ENCODE measurements around the gene MSN.

MSN gene

DNA sequence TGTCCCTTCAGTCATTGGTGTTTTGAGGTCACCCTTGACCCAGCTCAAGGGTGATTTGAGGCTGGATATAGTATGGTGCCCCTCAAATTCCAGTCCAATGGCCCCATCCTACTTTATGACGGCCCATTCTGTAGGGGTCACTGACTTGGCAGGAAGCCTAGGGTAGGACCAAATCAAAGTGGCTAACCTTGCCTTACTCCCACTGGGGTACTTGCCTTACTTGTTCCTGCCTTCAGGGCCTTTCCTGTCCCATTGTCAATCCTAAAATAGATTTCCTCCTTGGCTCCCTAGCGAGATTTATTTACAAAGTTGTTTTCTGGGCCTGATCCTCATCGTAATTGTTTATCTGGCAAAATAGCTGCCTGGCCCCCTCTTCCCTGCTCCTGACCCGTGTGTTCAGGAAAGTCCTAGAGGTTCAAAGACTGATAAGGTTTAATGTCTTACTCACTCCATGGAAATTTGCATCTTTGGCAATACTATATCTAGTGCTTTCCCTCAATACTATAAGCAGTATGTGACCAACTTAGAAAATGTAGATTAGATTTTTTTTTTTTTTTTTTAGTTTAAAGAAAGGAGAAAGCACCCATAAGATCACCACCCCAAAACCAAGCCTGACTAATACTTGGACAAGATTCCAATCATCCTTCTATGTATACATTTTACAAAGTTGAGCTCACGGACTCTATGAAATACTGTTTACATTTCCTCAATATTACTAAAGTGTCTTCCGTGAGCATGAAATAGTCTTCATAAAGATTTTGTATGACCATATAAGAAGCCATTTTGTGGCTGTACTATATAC is 44.8 kb downstream of the MSN start:
- Histone ChIP-seq H3K4me1 (ENCODE audit: control insufficient read depth, insufficient read depth, low read length, poor library complexity, severe bottlenecking) (peaks cover 6% of the 10 kb centered on the region), H3K4me3 (ENCODE audit: extremely low read depth, insufficient read depth, low read length, poor library complexity, severe bottlenecking) (no peak overlapping the region), H3K36me3 (ENCODE audit: control insufficient read depth, insufficient read depth, low read length) (peaks cover 9% of the 10 kb centered on the region), H3K9me3 (ENCODE audit: control insufficient read depth, low read length) (no peaks in the 10 kb centered on the region), H3K27ac (ENCODE audit: low read depth, low read length, severe bottlenecking) (no peak overlapping the region)
- WGBS, 2 experiments (ENCODE audit: insufficient coverage in 2 of 2): 40 to 80% methylated on average over 1 of the region's 6 CpGs

GRCh38 chrX:65718538-65718937 is 51.1 kb downstream of the MSN start:
- peaks cover 9% of the 10 kb centered on the region for H3K4me1 ChIP-seq (ENCODE audit: control insufficient read depth, insufficient read depth, low read length, poor library complexity, severe bottlenecking)
- no peak overlapping the region for H3K4me3 ChIP-seq (ENCODE audit: extremely low read depth, insufficient read depth, low read length, poor library complexity, severe bottlenecking)
- H3K27ac ChIP-seq (ENCODE audit: low read depth, low read length, severe bottlenecking): no peak overlapping the region
- no CpG with 5 or more reads among the region's 4 CpGs for WGBS, 2 experiments (ENCODE audit: insufficient coverage in 2 of 2)
- peaks cover 59% of the 10 kb centered on the region for H3K36me3 ChIP-seq (ENCODE audit: control insufficient read depth, insufficient read depth, low read length)
- H3K9me3 ChIP-seq (ENCODE audit: control insufficient read depth, low read length): no peaks in the 10 kb centered on the region

- 83% methylated on average over 1 of the region's 2 CpGs; no CpG with 5 or more reads in 1 of the 2 experiments for WGBS, 2 experiments (ENCODE audit: insufficient coverage in 2 of 2)
Measured at GRCh38 chrX:65720381-65720964, 53.0 kb downstream of the MSN start.

GRCh38 chrX:65723706-65724105 is 56.3 kb downstream of the MSN start:
- Histone ChIP-seq H3K4me1 (ENCODE audit: control insufficient read depth, insufficient read depth, low read length, poor library complexity, severe bottlenecking) (peaks cover 13% of the 10 kb centered on the region), H3K9me3 (ENCODE audit: control insufficient read depth, low read length) (no peaks in the 10 kb centered on the region), H3K27ac (ENCODE audit: low read depth, low read length, severe bottlenecking) (peak overlapping the region; percentile 41), H3K4me3 (ENCODE audit: extremely low read depth, insufficient read depth, low read length, poor library complexity, severe bottlenecking) (no peak overlapping the region), H3K36me3 (ENCODE audit: control insufficient read depth, insufficient read depth, low read length) (peaks cover 63% of the 10 kb centered on the region)
- no CpG with 5 or more reads among the region's 2 CpGs for WGBS, 2 experiments (ENCODE audit: insufficient coverage in 2 of 2)

More at GRCh38 chrX:65720381-65720964, 53.0 kb downstream of the MSN start:
- peaks cover 71% of the 10 kb centered on the region for H3K36me3 ChIP-seq (ENCODE audit: control insufficient read depth, insufficient read depth, low read length)
- peaks cover 13% of the 10 kb centered on the region for H3K4me1 ChIP-seq (ENCODE audit: control insufficient read depth, insufficient read depth, low read length, poor library complexity, severe bottlenecking)
- H3K4me3 ChIP-seq (ENCODE audit: extremely low read depth, insufficient read depth, low read length, poor library complexity, severe bottlenecking): no peak overlapping the region
- no peaks in the 10 kb centered on the region for H3K9me3 ChIP-seq (ENCODE audit: control insufficient read depth, low read length)
- H3K27ac ChIP-seq (ENCODE audit: low read depth, low read length, severe bottlenecking): no peak overlapping the region

GRCh38 chrX:65726715-65727114 is 59.3 kb downstream of the MSN start:
- no CpG with 5 or more reads among the region's 1 CpG for WGBS, 2 experiments (ENCODE audit: insufficient coverage in 2 of 2)
- Histone ChIP-seq H3K27ac (ENCODE audit: low read depth, low read length, severe bottlenecking) (no peak overlapping the region), H3K36me3 (ENCODE audit: control insufficient read depth, insufficient read depth, low read length) (peaks cover 65% of the 10 kb centered on the region), H3K4me1 (ENCODE audit: control insufficient read depth, insufficient read depth, low read length, poor library complexity, severe bottlenecking) (peaks cover 13% of the 10 kb centered on the region), H3K4me3 (ENCODE audit: extremely low read depth, insufficient read depth, low read length, poor library complexity, severe bottlenecking) (no peak overlapping the region), H3K9me3 (ENCODE audit: control insufficient read depth, low read length) (no peaks in the 10 kb centered on the region)

GRCh38 chrX:65731684-65732289 is 64.3 kb downstream of the MSN start:
- Histone ChIP-seq H3K27ac (ENCODE audit: low read depth, low read length, severe bottlenecking) (no peak overlapping the region), H3K36me3 (ENCODE audit: control insufficient read depth, insufficient read depth, low read length) (peaks cover 87% of the 10 kb centered on the region), H3K9me3 (ENCODE audit: control insufficient read depth, low read length) (no peaks in the 10 kb centered on the region), H3K4me3 (ENCODE audit: extremely low read depth, insufficient read depth, low read length, poor library complexity, severe bottlenecking) (no peak overlapping the region), H3K4me1 (ENCODE audit: control insufficient read depth, insufficient read depth, low read length, poor library complexity, severe bottlenecking) (no peaks in the 10 kb centered on the region)
- 100% methylated on average over 1 of the region's 1 CpG; no CpG with 5 or more reads in 1 of the 2 experiments for WGBS, 2 experiments (ENCODE audit: insufficient coverage in 2 of 2)

GRCh38 chrX:65740909-65741308 is 73.5 kb downstream of the MSN start:
- H3K9me3 ChIP-seq (ENCODE audit: control insufficient read depth, low read length): no peaks in the 10 kb centered on the region
- H3K36me3 ChIP-seq (ENCODE audit: control insufficient read depth, insufficient read depth, low read length): peaks cover 60% of the 10 kb centered on the region
- H3K4me3 ChIP-seq (ENCODE audit: extremely low read depth, insufficient read depth, low read length, poor library complexity, severe bottlenecking): no peak overlapping the region
- peaks cover 9% of the 10 kb centered on the region for H3K4me1 ChIP-seq (ENCODE audit: control insufficient read depth, insufficient read depth, low read length, poor library complexity, severe bottlenecking)
- no peak overlapping the region for H3K27ac ChIP-seq (ENCODE audit: low read depth, low read length, severe bottlenecking)

DNA sequence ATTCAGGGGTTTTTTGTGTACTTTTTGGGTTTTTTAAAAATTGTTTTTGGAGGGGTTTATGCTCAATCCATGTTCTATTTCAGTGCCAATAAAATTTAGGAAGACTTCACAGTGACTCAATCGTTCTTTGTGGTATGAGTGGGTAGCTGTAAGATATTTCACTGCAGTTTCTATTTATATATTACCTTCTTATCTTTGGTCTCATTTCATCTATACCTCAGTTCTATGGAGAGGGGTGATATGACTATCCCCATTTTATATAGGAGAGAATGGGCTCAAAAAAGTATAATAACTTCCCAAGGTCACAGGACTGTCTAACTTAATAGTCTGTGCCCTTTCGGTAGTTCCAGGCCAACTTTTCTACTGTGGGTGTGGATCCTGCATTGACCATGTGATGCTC is 74.4 kb downstream of the MSN start:
- H3K36me3 ChIP-seq (ENCODE audit: control insufficient read depth, insufficient read depth, low read length): peaks cover 51% of the 10 kb centered on the region
- peaks cover 9% of the 10 kb centered on the region for H3K4me1 ChIP-seq (ENCODE audit: control insufficient read depth, insufficient read depth, low read length, poor library complexity, severe bottlenecking)
- H3K27ac ChIP-seq (ENCODE audit: low read depth, low read length, severe bottlenecking): no peak overlapping the region
- 100% methylated on average over 1 of the region's 2 CpGs; no CpG with 5 or more reads in 1 of the 2 experiments for WGBS, 2 experiments (ENCODE audit: insufficient coverage in 2 of 2)
- H3K4me3 ChIP-seq (ENCODE audit: extremely low read depth, insufficient read depth, low read length, poor library complexity, severe bottlenecking): no peak overlapping the region
- no peaks in the 10 kb centered on the region for H3K9me3 ChIP-seq (ENCODE audit: control insufficient read depth, low read length)

GRCh38 chrX:65744965-65745364 is 77.5 kb downstream of the MSN start:
- Histone ChIP-seq H3K27ac (ENCODE audit: low read depth, low read length, severe bottlenecking) (peak overlapping the region; percentile 41), H3K36me3 (ENCODE audit: control insufficient read depth, insufficient read depth, low read length) (peaks cover 20% of the 10 kb centered on the region)
- WGBS, 2 experiments (ENCODE audit: insufficient coverage in 2 of 2): no CpG with 5 or more reads among the region's 1 CpG

DNA sequence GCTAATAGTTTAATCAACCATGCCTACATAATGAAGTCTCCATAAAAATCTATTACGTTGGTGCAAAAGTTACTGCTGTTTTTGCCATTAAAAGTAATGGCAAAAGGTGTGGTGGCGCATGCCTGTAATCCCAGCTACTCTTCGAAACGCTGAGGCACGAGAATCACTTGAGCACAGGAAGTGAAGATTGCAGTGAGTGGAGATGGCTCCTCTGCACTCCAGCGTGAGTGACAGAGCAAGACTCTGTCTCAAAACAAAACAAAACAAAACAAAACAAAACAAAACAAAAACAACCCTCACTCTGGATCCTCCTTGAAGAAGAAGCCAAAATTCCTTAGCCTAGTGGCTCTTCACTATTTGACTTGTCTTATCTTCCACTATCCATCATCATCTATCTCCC is 78.0 kb downstream of the MSN start:
- 66% methylated on average over 5 of the region's 6 CpGs; no CpG with 5 or more reads in 1 of the 2 experiments for WGBS, 2 experiments (ENCODE audit: insufficient coverage in 2 of 2)
- no peaks in the 10 kb centered on the region for H3K9me3 ChIP-seq (ENCODE audit: control insufficient read depth, low read length)
- H3K4me3 ChIP-seq (ENCODE audit: extremely low read depth, insufficient read depth, low read length, poor library complexity, severe bottlenecking): no peak overlapping the region
- peaks cover 16% of the 10 kb centered on the region for H3K36me3 ChIP-seq (ENCODE audit: control insufficient read depth, insufficient read depth, low read length)
- peaks cover 9% of the 10 kb centered on the region for H3K4me1 ChIP-seq (ENCODE audit: control insufficient read depth, insufficient read depth, low read length, poor library complexity, severe bottlenecking)
- peak overlapping the region; percentile 41 for H3K27ac ChIP-seq (ENCODE audit: low read depth, low read length, severe bottlenecking)

More at GRCh38 chrX:65744965-65745364, 77.5 kb downstream of the MSN start:
- no peaks in the 10 kb centered on the region for H3K9me3 ChIP-seq (ENCODE audit: control insufficient read depth, low read length)
- H3K4me1 ChIP-seq (ENCODE audit: control insufficient read depth, insufficient read depth, low read length, poor library complexity, severe bottlenecking): peaks cover 9% of the 10 kb centered on the region
- H3K4me3 ChIP-seq (ENCODE audit: extremely low read depth, insufficient read depth, low read length, poor library complexity, severe bottlenecking): no peak overlapping the region
